Mucosa of rectum (tissue), 2 donors: ENCODE results near the gene ATP2A3.
A peak's percentile ranks its signal among the peaks of the same experiment; 100 is the strongest.

Experiments used
- H3K27ac ChIP-seq, 2 donors: one replicate each; pipeline ENCODE4 v1.7.0; 2013; ENCODE audit warnings: inconsistent platforms in 2 of 2, low read depth in 2 of 2, low read length in 2 of 2
- H3K27me3 ChIP-seq, 2 donors: one replicate each; pipeline ENCODE4 v1.7.0; 2013; ENCODE audit warnings: low read length in 2 of 2; ENCODE audit not compliant: control insufficient read depth in 2 of 2, insufficient read depth in 2 of 2
- H3K36me3 ChIP-seq, 2 donors: one replicate each; pipeline ENCODE4 v1.7.0; 2013; ENCODE audit warnings: low read length in 2 of 2; ENCODE audit not compliant: control insufficient read depth in 2 of 2, insufficient read depth in 2 of 2
- H3K4me1 ChIP-seq, 2 donors: one replicate each; pipeline ENCODE4 v1.7.0; 2013; ENCODE audit warnings: low read length in 2 of 2, mild to moderate bottlenecking in 1 of 2; ENCODE audit not compliant: control insufficient read depth in 2 of 2, insufficient read depth in 2 of 2
- H3K4me3 ChIP-seq, 2 donors: one replicate each; pipeline ENCODE4 v1.7.0; 2013; ENCODE audit warnings: low read length in 2 of 2
- H3K9ac ChIP-seq, 2 donors: one replicate each; pipeline ENCODE4 v1.7.0; 2013; ENCODE audit warnings: low read length in 2 of 2, low read depth in 1 of 2, mild to moderate bottlenecking in 1 of 2
- H3K9me3 ChIP-seq, 2 donors: one replicate each; pipeline ENCODE4 v1.7.0; 2013; ENCODE audit warnings: low read length in 2 of 2; ENCODE audit not compliant: control insufficient read depth in 2 of 2
- donor health status: healthy.
- donor health status: Normal muscosa, but diverticular disease.

The ATP2A3 gene

GRCh38 chr17:4004517-4005295, 40.5 kb upstream of the ATP2A3 start:
- H3K9ac ChIP-seq: peak overlapping the region in 1 of 2 donors; percentile 68
- peaks cover 42% of the 10 kb centered on the region in 2 donors for H3K36me3 ChIP-seq
- no peaks in the 10 kb centered on the region for H3K9me3 ChIP-seq
- no peaks in the 10 kb centered on the region for H3K27me3 ChIP-seq
- H3K4me1 ChIP-seq: peaks cover 8 to 20% of the 10 kb centered on the region in 2 donors
- H3K27ac ChIP-seq: peak overlapping the region in 1 of 2 donors; percentile 94
- no peak overlapping the region for H3K4me3 ChIP-seq

GRCh38 chr17:4003501-4004421, 39.5 kb upstream of the ATP2A3 start:
- H3K9ac ChIP-seq: peak overlapping the region in 1 of 2 donors; percentile 66
- no peaks in the 10 kb centered on the region for H3K9me3 ChIP-seq
- H3K27ac ChIP-seq: peak overlapping the region; percentile 16 to 94
- H3K4me1 ChIP-seq: peaks cover 8 to 20% of the 10 kb centered on the region in 2 donors
- peaks cover 32 to 33% of the 10 kb centered on the region in 2 donors for H3K36me3 ChIP-seq
- no peak overlapping the region for H3K4me3 ChIP-seq
- no peaks in the 10 kb centered on the region for H3K27me3 ChIP-seq

GRCh38 chr17:4003131-4003500, 38.9 kb upstream of the ATP2A3 start:
- Histone ChIP-seq H3K27me3 (no peaks in the 10 kb centered on the region), H3K27ac (peak overlapping the region in 1 of 2 donors; percentile 94), H3K9ac (peak overlapping the region in 1 of 2 donors; percentile 66), H3K36me3 (peaks cover 26 to 27% of the 10 kb centered on the region in 2 donors), H3K9me3 (no peaks in the 10 kb centered on the region), H3K4me1 (peaks cover 8 to 20% of the 10 kb centered on the region in 2 donors), H3K4me3 (no peak overlapping the region)

GRCh38 chr17:4001048-4001590, 36.9 kb upstream of the ATP2A3 start:
- no peak overlapping the region for H3K27ac ChIP-seq
- no peaks in the 10 kb centered on the region for H3K9me3 ChIP-seq
- H3K4me1 ChIP-seq: peaks cover 8 to 20% of the 10 kb centered on the region in 2 donors
- H3K4me3 ChIP-seq: no peak overlapping the region
- no peak overlapping the region for H3K9ac ChIP-seq
- no peaks in the 10 kb centered on the region for H3K27me3 ChIP-seq
- peaks cover 7% of the 10 kb centered on the region in 2 donors for H3K36me3 ChIP-seq

GRCh38 chr17:3998436-3998835, 34.2 kb upstream of the ATP2A3 start:
- Histone ChIP-seq H3K36me3 (no peaks in the 10 kb centered on the region), H3K27ac (no peak overlapping the region), H3K27me3 (no peaks in the 10 kb centered on the region), H3K9me3 (peaks cover 0 to 2% of the 10 kb centered on the region in 2 donors), H3K9ac (no peak overlapping the region), H3K4me1 (peaks cover 0 to 6% of the 10 kb centered on the region in 2 donors), H3K4me3 (no peak overlapping the region)

GRCh38 chr17:3995067-3995466, 30.8 kb upstream of the ATP2A3 start:
- H3K27me3 ChIP-seq: no peaks in the 10 kb centered on the region

GRCh38 chr17:3994221-3994576, 30.0 kb upstream of the ATP2A3 start:
- Histone ChIP-seq H3K27ac (no peak overlapping the region), H3K36me3 (no peaks in the 10 kb centered on the region), H3K9ac (no peak overlapping the region), H3K27me3 (no peaks in the 10 kb centered on the region), H3K4me1 (no peaks in the 10 kb centered on the region), H3K4me3 (no peak overlapping the region), H3K9me3 (peaks cover 0 to 2% of the 10 kb centered on the region in 2 donors)

More at GRCh38 chr17:3995067-3995466, 30.8 kb upstream of the ATP2A3 start:
- Histone ChIP-seq H3K4me3 (no peak overlapping the region), H3K36me3 (no peaks in the 10 kb centered on the region), H3K9me3 (peaks cover 0 to 2% of the 10 kb centered on the region in 2 donors), H3K27ac (no peak overlapping the region), H3K9ac (no peak overlapping the region), H3K4me1 (no peaks in the 10 kb centered on the region)

GRCh38 chr17:3993493-3994220, 29.4 kb upstream of the ATP2A3 start:
- H3K4me3 ChIP-seq: no peak overlapping the region
- H3K4me1 ChIP-seq: no peaks in the 10 kb centered on the region
- peaks cover 0 to 2% of the 10 kb centered on the region in 2 donors for H3K9me3 ChIP-seq
- H3K27me3 ChIP-seq: no peaks in the 10 kb centered on the region
- no peaks in the 10 kb centered on the region for H3K36me3 ChIP-seq
- H3K27ac ChIP-seq: no peak overlapping the region
- no peak overlapping the region for H3K9ac ChIP-seq

- no peaks in the 10 kb centered on the region for H3K36me3 ChIP-seq
- H3K27ac ChIP-seq: no peak overlapping the region
- no peak overlapping the region for H3K9ac ChIP-seq
- no peaks in the 10 kb centered on the region for H3K4me1 ChIP-seq
- H3K27me3 ChIP-seq: no peaks in the 10 kb centered on the region
- H3K9me3 ChIP-seq: peaks cover 0 to 2% of the 10 kb centered on the region in 2 donors
- H3K4me3 ChIP-seq: no peak overlapping the region
These were observed 28.1 kb upstream of the ATP2A3 start for GRCh38 chr17:3992370-3992769.
